ENCODE measurements around the gene FBXO30.

DNA sequence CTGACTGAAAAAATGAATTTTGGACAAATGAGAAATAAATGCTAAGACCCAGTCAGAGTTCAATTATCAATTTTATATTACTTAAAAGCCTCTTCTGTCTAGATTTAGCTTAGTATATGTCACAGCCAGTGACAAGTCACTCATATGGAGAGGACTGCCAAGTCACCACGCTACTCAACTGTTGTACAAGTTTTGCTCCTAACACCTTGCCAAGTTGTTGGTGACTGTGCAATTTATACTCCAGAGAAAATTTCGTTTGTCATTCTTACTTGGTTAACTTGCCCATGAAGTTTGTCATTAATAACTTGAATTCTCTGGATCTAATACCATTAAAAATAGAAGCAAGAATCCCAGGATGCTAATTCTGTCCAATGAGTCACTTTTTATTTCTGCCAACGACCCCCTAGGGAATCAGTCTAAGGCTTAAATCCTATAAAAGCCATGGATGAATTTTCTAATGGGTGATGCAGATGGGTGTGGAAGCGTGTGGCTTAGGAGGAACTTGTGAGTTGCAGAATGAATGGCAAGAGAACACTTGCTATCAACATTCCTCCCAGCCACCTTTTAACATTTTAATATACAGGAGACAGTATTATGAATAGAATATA is 30.4 kb upstream of the FBXO30 start:
- TF ChIP-seq, protein P1, sequence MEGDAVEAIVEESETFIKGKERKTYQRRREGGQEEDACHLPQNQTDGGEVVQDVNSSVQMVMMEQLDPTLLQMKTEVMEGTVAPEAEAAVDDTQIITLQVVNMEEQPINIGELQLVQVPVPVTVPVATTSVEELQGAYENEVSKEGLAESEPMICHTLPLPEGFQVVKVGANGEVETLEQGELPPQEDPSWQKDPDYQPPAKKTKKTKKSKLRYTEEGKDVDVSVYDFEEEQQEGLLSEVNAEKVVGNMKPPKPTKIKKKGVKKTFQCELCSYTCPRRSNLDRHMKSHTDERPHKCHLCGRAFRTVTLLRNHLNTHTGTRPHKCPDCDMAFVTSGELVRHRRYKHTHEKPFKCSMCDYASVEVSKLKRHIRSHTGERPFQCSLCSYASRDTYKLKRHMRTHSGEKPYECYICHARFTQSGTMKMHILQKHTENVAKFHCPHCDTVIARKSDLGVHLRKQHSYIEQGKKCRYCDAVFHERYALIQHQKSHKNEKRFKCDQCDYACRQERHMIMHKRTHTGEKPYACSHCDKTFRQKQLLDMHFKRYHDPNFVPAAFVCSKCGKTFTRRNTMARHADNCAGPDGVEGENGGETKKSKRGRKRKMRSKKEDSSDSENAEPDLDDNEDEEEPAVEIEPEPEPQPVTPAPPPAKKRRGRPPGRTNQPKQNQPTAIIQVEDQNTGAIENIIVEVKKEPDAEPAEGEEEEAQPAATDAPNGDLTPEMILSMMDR (IDR thresholded peaks at IDR 0.05; ENCODE audit: borderline replicate concordance, extremely low read depth, low read length, poor library complexity, severe bottlenecking): no peak
- TF ChIP-seq EZH2 (IDR thresholded peaks at IDR 0.05; ENCODE audit: borderline replicate concordance, low read depth, low read length, severe bottlenecking): no peak
